Activated T-helper 17 cell treated with anti-CD3 and anti-CD28 coated beads, Interleukin-2, amount 50 U/mL, for 72 hours (primary cell): ENCODE data around the gene TSPOAP1. TPM values are rescaled to one million over a fixed set of nuclear protein-coding genes. Genes with fewer than 3 reads are reported as not detected.

Experiments
- ATAC-seq: fragments of 150-1000 bp; cut with Tn5 transposase; replicated peaks from 2 replicates; pipeline ENCODE4 v1.10.0; 2021; ENCODE audit warnings: mild to moderate bottlenecking, moderate library complexity
- H3K27ac Mint-ChIP-seq: one replicate; pipeline ENCODE4 v1.8.0; 2022; ENCODE audit warnings: mixed read lengths
- H3K27me3 Mint-ChIP-seq: one replicate; pipeline ENCODE4 v1.8.0; 2022; ENCODE audit warnings: mixed read lengths
- H3K36me3 Mint-ChIP-seq: one replicate; pipeline ENCODE4 v1.8.0; 2022; ENCODE audit warnings: low read depth, mild to moderate bottlenecking, mixed read lengths
- H3K4me1 Mint-ChIP-seq: one replicate; pipeline ENCODE4 v1.8.0; 2022; ENCODE audit warnings: mixed read lengths
- H3K4me3 Mint-ChIP-seq: one replicate; pipeline ENCODE4 v1.8.0; 2022; ENCODE audit warnings: mild to moderate bottlenecking, mixed read lengths
- H3K9me3 Mint-ChIP-seq: one replicate; pipeline ENCODE4 v1.8.0; 2022; ENCODE audit warnings: mixed read lengths
- total RNA-seq, 2 donors: library from RNA; stranded (reverse); gene quantifications; one replicate each; pipeline ENCODE4 v1.2.3, GENCODE V29; 2022

The TSPOAP1 gene
- total RNA-seq, 2 donors from 2014 or later, result 97.2 to 107 TPM

GRCh38 chr17:58314706-58315015 lies 13.9 kb downstream of the TSPOAP1 start:
- Mint-ChIP-seq H3K9me3 (no peaks in the 10 kb centered on the region), H3K4me3 (no peak overlapping the region), H3K36me3 (peaks cover 72% of the 10 kb centered on the region), H3K4me1 (peaks cover 7% of the 10 kb centered on the region), H3K27me3 (no peaks in the 10 kb centered on the region), H3K27ac (peak overlapping the region; percentile 80)
- no peak for ATAC-seq

GRCh38 chr17:58313815-58314705 lies 14.5 kb downstream of the TSPOAP1 start:
- no peak overlapping the region for H3K4me3 Mint-ChIP-seq
- no peaks in the 10 kb centered on the region for H3K27me3 Mint-ChIP-seq
- H3K27ac Mint-ChIP-seq, result peak overlapping the region; percentile 80
- peaks cover 71% of the 10 kb centered on the region for H3K36me3 Mint-ChIP-seq
- H3K4me1 Mint-ChIP-seq, result peaks cover 7% of the 10 kb centered on the region
- no peaks in the 10 kb centered on the region for H3K9me3 Mint-ChIP-seq
- no peak for ATAC-seq

- ATAC-seq, result no peak
- Mint-ChIP-seq H3K27me3 (no peaks in the 10 kb centered on the region), H3K27ac (peak overlapping the region; percentile 56), H3K36me3 (peaks cover 64% of the 10 kb centered on the region), H3K4me1 (peaks cover 7% of the 10 kb centered on the region), H3K4me3 (no peak overlapping the region), H3K9me3 (no peaks in the 10 kb centered on the region)
These were observed 15.8 kb downstream of the TSPOAP1 start for GRCh38 chr17:58312829-58313228.

- H3K36me3 Mint-ChIP-seq, result peaks cover 61% of the 10 kb centered on the region
- H3K4me3 Mint-ChIP-seq, result no peak overlapping the region
- H3K27ac Mint-ChIP-seq, result peak overlapping the region; percentile 56
- H3K4me1 Mint-ChIP-seq, result peaks cover under 1% of the 10 kb centered on the region
- no peaks in the 10 kb centered on the region for H3K9me3 Mint-ChIP-seq
- H3K27me3 Mint-ChIP-seq, result no peaks in the 10 kb centered on the region
- no peak for ATAC-seq
These were observed 16.5 kb downstream of the TSPOAP1 start for GRCh38 chr17:58312021-58312630.

- Mint-ChIP-seq H3K36me3 (peaks cover 64% of the 10 kb centered on the region), H3K27ac (no peak overlapping the region), H3K4me1 (no peaks in the 10 kb centered on the region), H3K9me3 (no peaks in the 10 kb centered on the region), H3K27me3 (no peaks in the 10 kb centered on the region), H3K4me3 (no peak overlapping the region)
- ATAC-seq, result no peak
These were observed 17.1 kb downstream of the TSPOAP1 start for GRCh38 chr17:58311429-58311894.

- Mint-ChIP-seq H3K27me3 (no peaks in the 10 kb centered on the region), H3K36me3 (peaks cover 57% of the 10 kb centered on the region), H3K27ac (no peak overlapping the region), H3K4me3 (no peak overlapping the region), H3K4me1 (no peaks in the 10 kb centered on the region), H3K9me3 (no peaks in the 10 kb centered on the region)
- ATAC-seq, result no peak
These were observed 17.8 kb downstream of the TSPOAP1 start for GRCh38 chr17:58310511-58311428.

GRCh38 chr17:58309918-58310259 lies 18.7 kb downstream of the TSPOAP1 start:
- Mint-ChIP-seq H3K36me3 (peaks cover 49% of the 10 kb centered on the region), H3K4me3 (no peak overlapping the region), H3K27me3 (no peaks in the 10 kb centered on the region), H3K9me3 (no peaks in the 10 kb centered on the region), H3K27ac (peak overlapping the region; percentile 69), H3K4me1 (no peaks in the 10 kb centered on the region)
- ATAC-seq, result no peak

- H3K9me3 Mint-ChIP-seq, result no peaks in the 10 kb centered on the region
- no peak overlapping the region for H3K4me3 Mint-ChIP-seq
- H3K4me1 Mint-ChIP-seq, result no peaks in the 10 kb centered on the region
- H3K36me3 Mint-ChIP-seq, result peaks cover 42% of the 10 kb centered on the region
- ATAC-seq, result no peak
- no peaks in the 10 kb centered on the region for H3K27me3 Mint-ChIP-seq
- peak overlapping the region; percentile 69 for H3K27ac Mint-ChIP-seq
These were observed 19.3 kb downstream of the TSPOAP1 start for GRCh38 chr17:58308985-58309917.

GRCh38 chr17:58308173-58308984 lies 20.2 kb downstream of the TSPOAP1 start:
- H3K9me3 Mint-ChIP-seq, result no peaks in the 10 kb centered on the region
- no peak for ATAC-seq
- H3K4me3 Mint-ChIP-seq, result no peak overlapping the region
- no peaks in the 10 kb centered on the region for H3K27me3 Mint-ChIP-seq
- H3K36me3 Mint-ChIP-seq, result peaks cover 34% of the 10 kb centered on the region
- no peak overlapping the region for H3K27ac Mint-ChIP-seq
- H3K4me1 Mint-ChIP-seq, result no peaks in the 10 kb centered on the region

- Mint-ChIP-seq H3K27ac (no peak overlapping the region), H3K36me3 (peaks cover 27% of the 10 kb centered on the region), H3K4me3 (no peak overlapping the region), H3K4me1 (no peaks in the 10 kb centered on the region), H3K9me3 (no peaks in the 10 kb centered on the region), H3K27me3 (no peaks in the 10 kb centered on the region)
- ATAC-seq, result no peak
These were observed 21.0 kb downstream of the TSPOAP1 start for GRCh38 chr17:58307468-58308172.

- Mint-ChIP-seq H3K27me3 (no peaks in the 10 kb centered on the region), H3K4me1 (no peaks in the 10 kb centered on the region), H3K27ac (no peak overlapping the region)
These were observed 22.3 kb downstream of the TSPOAP1 start for GRCh38 chr17:58306131-58306951.

GRCh38 chr17:58305626-58306025 lies 23.0 kb downstream of the TSPOAP1 start:
- H3K9me3 Mint-ChIP-seq, result no peaks in the 10 kb centered on the region
- ATAC-seq, result no peak
- H3K4me1 Mint-ChIP-seq, result no peaks in the 10 kb centered on the region
- H3K27me3 Mint-ChIP-seq, result no peaks in the 10 kb centered on the region
- H3K36me3 Mint-ChIP-seq, result peaks cover 22% of the 10 kb centered on the region
- H3K27ac Mint-ChIP-seq, result no peak overlapping the region
- no peak overlapping the region for H3K4me3 Mint-ChIP-seq

More at GRCh38 chr17:58306131-58306951, 22.3 kb downstream of the TSPOAP1 start:
- Mint-ChIP-seq H3K9me3 (no peaks in the 10 kb centered on the region), H3K36me3 (peaks cover 22% of the 10 kb centered on the region), H3K4me3 (no peak overlapping the region)
- no peak for ATAC-seq
